Measurements from ENCODE around the gene PARP14. TPM values are rescaled to one million over a fixed set of nuclear protein-coding genes. Genes with fewer than 3 reads are reported as not detected.

Gene PARP14
- total and polyA plus RNA-seq, 3 experiments from 2014 or later, result 16.6 to 44.8 (median 41.3) TPM

Other genes with a start within 250 kb of the PARP14 start
- 10 to 100 TPM; 58.6 to 60.4 TPM for gene KPNA1, start 165.9 kb upstream of the PARP14 start, total RNA-seq
- 49.1 TPM for gene KPNA1, start 165.9 kb upstream of the PARP14 start, polyA plus RNA-seq
- 10 to 100 TPM; 13.2 to 13.4 TPM for gene PARP9, start 116.5 kb upstream of the PARP14 start, total RNA-seq
- gene PARP9, start 116.5 kb upstream of the PARP14 start, polyA plus RNA-seq, result 32.5 TPM
- 10 to 100 TPM; 22.9 to 24.3 TPM for gene DTX3L, start 116.5 kb upstream of the PARP14 start, total RNA-seq
- 31.2 TPM for gene DTX3L, start 116.5 kb upstream of the PARP14 start, polyA plus RNA-seq
- 10 to 100 TPM; 12.7 to 13.9 TPM for gene PARP15, start 103.2 kb upstream of the PARP14 start, total RNA-seq
- 8.5 TPM for gene PARP15, start 103.2 kb upstream of the PARP14 start, polyA plus RNA-seq
- gene HSPBAP1, start 113.0 kb downstream of the PARP14 start, total RNA-seq, result 10 to 100 TPM; 10.2 to 10.6 TPM
- gene HSPBAP1, start 113.0 kb downstream of the PARP14 start, polyA plus RNA-seq, result 7.2 TPM
- 1 to 10 TPM; 2.1 to 2.3 TPM for gene SLC49A4, start 114.2 kb downstream of the PARP14 start, total RNA-seq
- gene SLC49A4, start 114.2 kb downstream of the PARP14 start, polyA plus RNA-seq, result 1.6 TPM

Data from CD8-positive, alpha-beta memory T cell (primary cell).